ENCODE data around the gene HAPLN3.

The HAPLN3 gene

DNA sequence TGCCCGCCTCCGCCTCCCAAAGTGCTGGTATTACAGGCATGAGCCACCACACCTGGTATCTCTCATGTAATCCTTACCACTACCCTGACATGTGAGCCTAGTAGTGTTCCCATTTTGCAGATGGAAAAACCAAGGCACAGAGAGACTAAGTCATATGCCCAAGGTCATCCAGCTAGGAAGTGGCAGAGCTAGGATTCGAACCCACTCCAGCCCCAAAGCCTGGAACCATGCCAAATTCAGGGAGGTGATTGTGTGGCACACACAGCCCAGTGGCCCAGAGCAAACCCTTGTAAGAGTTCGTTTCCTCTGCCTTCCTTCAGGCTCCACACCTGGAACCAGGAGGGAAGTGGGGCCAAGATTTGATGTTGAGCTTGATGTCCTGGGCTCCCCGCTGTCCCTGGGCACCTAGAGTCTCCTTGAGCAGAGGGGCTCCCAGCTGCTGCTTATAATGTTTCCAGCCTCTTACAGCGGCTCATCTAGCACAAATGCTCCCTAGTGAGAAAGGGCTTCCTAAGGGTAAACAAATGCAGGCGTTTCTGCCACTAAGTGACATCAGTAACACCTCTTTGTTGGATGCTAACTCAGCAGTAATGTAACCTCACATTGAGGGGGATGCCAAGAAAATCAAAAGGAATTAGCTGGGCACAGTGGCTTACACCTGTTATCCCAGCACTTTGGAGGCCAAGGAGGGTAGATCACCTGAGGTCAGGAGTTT lies 3.6 kb downstream of the HAPLN3 start:
- Histone ChIP-seq H3K79me2 (ENCODE audit: low read length) (no peaks in the 10 kb centered on the region), H3K4me3 (ENCODE audit: low read length) (no peak overlapping the region), H3K4me2 (ENCODE audit: low read depth, low read length) (no peak overlapping the region), H3K4me1 (ENCODE audit: low read length) (peaks cover 5% of the 10 kb centered on the region; the same call in 1 of the 2 replicates), H3K9me3 (replicated peaks; ENCODE audit: insufficient read depth, low read length) (no peaks in the 10 kb centered on the region), H3K9ac (ENCODE audit: low read length) (no peak overlapping the region), H3F3A (ENCODE audit: insufficient read depth, low read length) (no peaks in the 10 kb centered on the region), H3K36me3 (replicated peaks; ENCODE audit: insufficient read depth, low read length) (no peaks in the 10 kb centered on the region), H3K27me3 (replicated peaks; ENCODE audit: insufficient read depth, low read length) (no peaks in the 10 kb centered on the region), H3K9me2 (replicated peaks; ENCODE audit: insufficient read depth, low read length) (no peaks in the 10 kb centered on the region), H3K27ac (ENCODE audit: low read length) (no peak overlapping the region), H4K20me1 (ENCODE audit: insufficient read depth, low read length) (no peaks in the 10 kb centered on the region), H2AFZ (ENCODE audit: low read length) (no peak overlapping the region)
- no peak for DNase-seq
- no peak for TF ChIP-seq EZH2 (optimal IDR thresholded peaks at IDR 0.05; ENCODE audit: low read depth, low read length)

DNA sequence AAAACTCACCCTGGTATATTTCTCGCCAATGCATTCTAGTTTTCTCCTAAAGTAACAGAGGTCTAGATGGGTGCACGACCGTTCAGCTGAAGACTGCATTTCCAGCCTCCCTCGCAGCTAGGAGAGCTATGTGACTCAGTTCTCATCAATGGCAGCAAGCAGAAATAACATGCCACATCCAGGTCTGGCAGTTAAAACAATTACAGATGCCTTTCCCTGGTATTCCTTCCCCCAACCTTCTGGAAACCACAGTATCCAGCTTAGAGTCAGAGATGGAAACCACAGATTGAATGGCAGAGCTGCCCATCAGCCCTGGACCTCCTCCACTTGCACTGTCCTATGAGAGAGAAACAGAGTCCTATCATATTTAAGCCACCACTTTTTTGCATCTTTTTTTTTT lies 4.8 kb downstream of the HAPLN3 start:
- Histone ChIP-seq H3K4me3 (ENCODE audit: low read length) (no peak overlapping the region), H3K36me3 (replicated peaks; ENCODE audit: insufficient read depth, low read length) (no peaks in the 10 kb centered on the region), H3K4me2 (ENCODE audit: low read depth, low read length) (no peak overlapping the region), H2AFZ (ENCODE audit: low read length) (no peak overlapping the region), H3K9me3 (replicated peaks; ENCODE audit: insufficient read depth, low read length) (no peaks in the 10 kb centered on the region), H3K27ac (ENCODE audit: low read length) (no peak overlapping the region), H3K4me1 (ENCODE audit: low read length) (peaks cover 5% of the 10 kb centered on the region; the same call in 1 of the 2 replicates), H3F3A (ENCODE audit: insufficient read depth, low read length) (no peaks in the 10 kb centered on the region), H3K9ac (ENCODE audit: low read length) (no peak overlapping the region), H3K27me3 (replicated peaks; ENCODE audit: insufficient read depth, low read length) (no peaks in the 10 kb centered on the region), H3K79me2 (ENCODE audit: low read length) (no peaks in the 10 kb centered on the region), H4K20me1 (ENCODE audit: insufficient read depth, low read length) (no peaks in the 10 kb centered on the region), H3K9me2 (replicated peaks; ENCODE audit: insufficient read depth, low read length) (no peaks in the 10 kb centered on the region)
- no peak for TF ChIP-seq EZH2 (optimal IDR thresholded peaks at IDR 0.05; ENCODE audit: low read depth, low read length)
- no peak for TF ChIP-seq EZH2phosphoT487 (IDR thresholded peaks at IDR 0.05; ENCODE audit: low read length)
- TF ChIP-seq, protein P1, sequence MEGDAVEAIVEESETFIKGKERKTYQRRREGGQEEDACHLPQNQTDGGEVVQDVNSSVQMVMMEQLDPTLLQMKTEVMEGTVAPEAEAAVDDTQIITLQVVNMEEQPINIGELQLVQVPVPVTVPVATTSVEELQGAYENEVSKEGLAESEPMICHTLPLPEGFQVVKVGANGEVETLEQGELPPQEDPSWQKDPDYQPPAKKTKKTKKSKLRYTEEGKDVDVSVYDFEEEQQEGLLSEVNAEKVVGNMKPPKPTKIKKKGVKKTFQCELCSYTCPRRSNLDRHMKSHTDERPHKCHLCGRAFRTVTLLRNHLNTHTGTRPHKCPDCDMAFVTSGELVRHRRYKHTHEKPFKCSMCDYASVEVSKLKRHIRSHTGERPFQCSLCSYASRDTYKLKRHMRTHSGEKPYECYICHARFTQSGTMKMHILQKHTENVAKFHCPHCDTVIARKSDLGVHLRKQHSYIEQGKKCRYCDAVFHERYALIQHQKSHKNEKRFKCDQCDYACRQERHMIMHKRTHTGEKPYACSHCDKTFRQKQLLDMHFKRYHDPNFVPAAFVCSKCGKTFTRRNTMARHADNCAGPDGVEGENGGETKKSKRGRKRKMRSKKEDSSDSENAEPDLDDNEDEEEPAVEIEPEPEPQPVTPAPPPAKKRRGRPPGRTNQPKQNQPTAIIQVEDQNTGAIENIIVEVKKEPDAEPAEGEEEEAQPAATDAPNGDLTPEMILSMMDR (IDR thresholded peaks at IDR 0.05; ENCODE audit: low read length) = no peak
- DNase-seq = no peak

DNA sequence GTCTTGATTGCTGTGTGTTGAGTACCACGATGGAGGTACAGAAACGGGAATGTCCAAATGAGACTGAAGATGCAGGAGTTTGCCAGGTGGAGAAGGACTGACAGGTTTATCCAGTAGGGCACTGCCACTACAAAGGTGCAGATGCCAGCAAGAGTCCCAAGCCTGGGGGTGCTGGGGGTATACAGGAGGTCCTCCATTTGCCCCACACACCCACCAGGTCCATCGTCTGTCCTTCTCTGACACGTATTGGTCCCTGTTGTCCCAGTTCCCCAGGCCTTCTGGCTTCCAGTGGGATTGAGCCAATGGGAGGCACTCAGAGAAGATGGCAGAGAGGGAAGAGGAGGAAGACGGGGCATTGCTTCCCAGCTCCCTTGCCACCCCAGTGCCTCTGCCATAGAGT lies 6.6 kb downstream of the HAPLN3 start:
- Histone ChIP-seq H3K27ac (ENCODE audit: low read length) (no peak overlapping the region), H3K9me3 (replicated peaks; ENCODE audit: insufficient read depth, low read length) (no peaks in the 10 kb centered on the region), H3K4me1 (ENCODE audit: low read length) (no peaks in the 10 kb centered on the region)

More for the DNA sequence above, 6.6 kb downstream of the HAPLN3 start:
- H3F3A ChIP-seq (ENCODE audit: insufficient read depth, low read length) = no peaks in the 10 kb centered on the region
- no peak overlapping the region for H3K4me3 ChIP-seq (ENCODE audit: low read length)
- H3K27me3 ChIP-seq (replicated peaks; ENCODE audit: insufficient read depth, low read length) = no peaks in the 10 kb centered on the region
- no peak overlapping the region for H2AFZ ChIP-seq (ENCODE audit: low read length)
- no peak for DNase-seq
- no peaks in the 10 kb centered on the region for H3K9me2 ChIP-seq (replicated peaks; ENCODE audit: insufficient read depth, low read length)
- no peak overlapping the region for H3K4me2 ChIP-seq (ENCODE audit: low read depth, low read length)
- TF ChIP-seq EZH2 (optimal IDR thresholded peaks at IDR 0.05; ENCODE audit: low read depth, low read length) (no peak), EZH2phosphoT487 (IDR thresholded peaks at IDR 0.05; ENCODE audit: low read length) (no peak)
- TF ChIP-seq, protein P1 (IDR thresholded peaks at IDR 0.05; ENCODE audit: low read length) = no peak
- H3K36me3 ChIP-seq (replicated peaks; ENCODE audit: insufficient read depth, low read length) = no peaks in the 10 kb centered on the region
- no peaks in the 10 kb centered on the region for H4K20me1 ChIP-seq (ENCODE audit: insufficient read depth, low read length)
- no peaks in the 10 kb centered on the region for H3K79me2 ChIP-seq (ENCODE audit: low read length)
- no peak overlapping the region for H3K9ac ChIP-seq (ENCODE audit: low read length)

Data from MM.1S (cell line).